Measurements from ENCODE around the gene CCDC159.

GRCh38 chr19:11364296-11364904 lies 18.1 kb downstream of the CCDC159 start:
- TF ChIP-seq POLR2A (IDR thresholded peaks at IDR 0.05) (no peak), CTCF (IDR thresholded peaks at IDR 0.05) (no peak)

Data from right lobe of liver (tissue), 4 donors.